ENCODE data around the gene SSBP2.

The SSBP2 gene

GRCh38 chr5:81751009-81751835 is at the start of gene SSBP2:
Gene SSBP2 (minus strand): TSS chr5:81751097. CDS start chr5:81751042, 55 bp downstream.
- DNase-seq = peak; percentile 99

GRCh38 chr5:81795666-81796065 is 44.8 kb upstream of the SSBP2 start:
- no peak for DNase-seq

GRCh38 chr5:81794226-81794625 is 43.3 kb upstream of the SSBP2 start:
- DNase-seq = no peak

- DNase-seq = no peak
Measured at GRCh38 chr5:81790336-81790735, 39.4 kb upstream of the SSBP2 start.

- no peak for DNase-seq
Measured at GRCh38 chr5:81789033-81789432, 38.1 kb upstream of the SSBP2 start.

- no peak for DNase-seq
Measured at GRCh38 chr5:81788329-81788728, 37.4 kb upstream of the SSBP2 start.

GRCh38 chr5:81787474-81788242 is 36.8 kb upstream of the SSBP2 start:
- DNase-seq = no peak

GRCh38 chr5:81786991-81787390 is 36.1 kb upstream of the SSBP2 start:
- no peak for DNase-seq

GRCh38 chr5:81786496-81786895 is 35.6 kb upstream of the SSBP2 start:
- DNase-seq = no peak

GRCh38 chr5:81785322-81785721 is 34.4 kb upstream of the SSBP2 start:
- DNase-seq = no peak

GRCh38 chr5:81783401-81783800 is 32.5 kb upstream of the SSBP2 start:
- DNase-seq = no peak

- no peak for DNase-seq
Measured at GRCh38 chr5:81782811-81783210, 31.9 kb upstream of the SSBP2 start.

- no peak for DNase-seq
Measured at GRCh38 chr5:81779916-81780266, 29.0 kb upstream of the SSBP2 start.

GRCh38 chr5:81779125-81779915 is 28.4 kb upstream of the SSBP2 start:
- peak; percentile 38 for DNase-seq

GRCh38 chr5:81778642-81779041 is 27.7 kb upstream of the SSBP2 start:
- no peak for DNase-seq

- DNase-seq = no peak
Measured at GRCh38 chr5:81776258-81776657, 25.4 kb upstream of the SSBP2 start.

GRCh38 chr5:81774374-81774773 is 23.5 kb upstream of the SSBP2 start:
- DNase-seq = no peak

- DNase-seq = no peak
Measured at GRCh38 chr5:81773574-81773973, 22.7 kb upstream of the SSBP2 start.

- no peak for DNase-seq
Measured at GRCh38 chr5:81773161-81773560, 22.3 kb upstream of the SSBP2 start.

GRCh38 chr5:81772488-81772887 is 21.6 kb upstream of the SSBP2 start:
- DNase-seq = no peak

- DNase-seq = no peak
Measured at GRCh38 chr5:81768935-81769452, 18.1 kb upstream of the SSBP2 start.

- DNase-seq = no peak
Measured at GRCh38 chr5:81767938-81768337, 17.0 kb upstream of the SSBP2 start.

- no peak for DNase-seq
Measured at GRCh38 chr5:81767097-81767496, 16.2 kb upstream of the SSBP2 start.
